Cardiac fibroblast (primary cell): Measurements from ENCODE around the gene SMARCAD1.
"Not testable (repeated sequence)": the region's sequence is repeated elsewhere in the genome, so short reads cannot be mapped to it uniquely, and the experiment has no call there.

Source experiments
- DNase-seq, 2 donors: peaks; one replicate each; pipeline versions ENCODE4 v3.0.0 to v3.0.0-alpha.2; 2010; ENCODE audit warnings: low read depth in 2 of 2
- H3K4me3 ChIP-seq, 2 donors: replicated peaks in 1 of 2; 1 replicate in 1 of 2; 2 replicates in 1 of 2; pipeline ENCODE4 v1.5.1; 2011; ENCODE audit warnings: low read depth in 2 of 2, low read length in 2 of 2, mild to moderate bottlenecking in 2 of 2, moderate library complexity in 1 of 2
- TF ChIP-seq, protein P1 (sequence below): IDR thresholded peaks from one replicate; pipeline ENCODE4 v1.5.1; 2011; ENCODE audit warnings: low read depth, mild to moderate bottlenecking, low read length, inconsistent platforms

SMARCAD1 gene

DNA sequence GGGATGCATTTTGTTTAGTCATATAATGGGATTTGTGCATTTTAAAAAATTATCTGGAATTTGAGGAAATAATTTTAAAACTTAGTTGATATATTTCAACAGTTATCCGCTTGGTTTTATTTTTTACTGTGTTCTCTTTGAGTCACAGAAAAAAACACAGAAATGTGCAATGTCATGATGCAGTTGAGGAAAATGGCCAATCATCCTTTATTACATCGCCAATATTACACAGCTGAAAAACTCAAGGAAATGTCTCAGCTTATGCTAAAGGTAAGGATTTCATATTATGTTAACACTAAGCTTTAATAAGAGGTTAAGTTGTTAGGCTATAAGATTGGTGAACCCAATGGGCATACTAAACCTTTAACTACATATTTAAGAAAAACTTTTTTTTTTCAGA is 71.1 kb downstream of the SMARCAD1 start:
- no peak overlapping the region for H3K4me3 ChIP-seq
- no peak for DNase-seq
- TF ChIP-seq, protein P1, sequence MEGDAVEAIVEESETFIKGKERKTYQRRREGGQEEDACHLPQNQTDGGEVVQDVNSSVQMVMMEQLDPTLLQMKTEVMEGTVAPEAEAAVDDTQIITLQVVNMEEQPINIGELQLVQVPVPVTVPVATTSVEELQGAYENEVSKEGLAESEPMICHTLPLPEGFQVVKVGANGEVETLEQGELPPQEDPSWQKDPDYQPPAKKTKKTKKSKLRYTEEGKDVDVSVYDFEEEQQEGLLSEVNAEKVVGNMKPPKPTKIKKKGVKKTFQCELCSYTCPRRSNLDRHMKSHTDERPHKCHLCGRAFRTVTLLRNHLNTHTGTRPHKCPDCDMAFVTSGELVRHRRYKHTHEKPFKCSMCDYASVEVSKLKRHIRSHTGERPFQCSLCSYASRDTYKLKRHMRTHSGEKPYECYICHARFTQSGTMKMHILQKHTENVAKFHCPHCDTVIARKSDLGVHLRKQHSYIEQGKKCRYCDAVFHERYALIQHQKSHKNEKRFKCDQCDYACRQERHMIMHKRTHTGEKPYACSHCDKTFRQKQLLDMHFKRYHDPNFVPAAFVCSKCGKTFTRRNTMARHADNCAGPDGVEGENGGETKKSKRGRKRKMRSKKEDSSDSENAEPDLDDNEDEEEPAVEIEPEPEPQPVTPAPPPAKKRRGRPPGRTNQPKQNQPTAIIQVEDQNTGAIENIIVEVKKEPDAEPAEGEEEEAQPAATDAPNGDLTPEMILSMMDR: no peak

DNA sequence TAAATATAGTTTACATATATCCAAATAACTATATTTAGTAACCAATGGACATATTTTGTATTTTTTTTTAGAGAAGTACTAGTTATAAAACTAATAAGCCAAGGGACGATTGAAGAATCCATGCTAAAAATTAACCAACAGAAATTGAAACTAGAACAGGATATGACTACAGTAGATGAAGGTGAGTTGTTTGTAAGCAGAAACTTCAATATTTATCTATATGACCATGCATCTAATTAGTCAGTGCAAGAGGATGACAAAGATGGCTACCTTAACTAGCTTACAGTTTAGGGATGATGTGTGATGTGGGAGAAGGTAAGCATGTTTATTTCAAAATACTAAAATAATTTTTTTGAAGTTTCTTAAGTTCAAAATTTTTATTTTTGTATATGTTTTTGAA is 77.2 kb downstream of the SMARCAD1 start:
- no peak overlapping the region for H3K4me3 ChIP-seq
- DNase-seq: no peak
- TF ChIP-seq, protein P1: no peak

DNA sequence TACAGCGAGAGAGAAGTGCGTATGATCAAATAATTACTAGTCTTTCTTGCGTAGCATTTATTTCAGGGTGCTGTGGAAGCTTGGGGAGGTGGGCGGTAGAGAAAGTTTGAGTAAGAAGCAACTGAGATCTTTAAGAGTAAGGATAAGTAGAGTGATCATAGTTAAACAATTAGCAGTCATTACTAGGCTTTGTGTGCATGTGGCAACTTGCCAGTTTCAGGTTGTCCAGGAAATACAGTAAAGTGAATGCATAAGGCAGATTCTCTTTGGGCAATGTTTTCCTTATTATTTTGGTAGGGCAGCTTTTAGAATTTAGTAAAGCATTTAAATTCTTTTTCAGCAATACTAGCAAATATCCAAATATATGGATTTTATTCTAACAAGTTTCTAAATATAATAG is 78.0 kb downstream of the SMARCAD1 start:
- no peak overlapping the region for H3K4me3 ChIP-seq
- TF ChIP-seq, protein P1: no peak

DNA sequence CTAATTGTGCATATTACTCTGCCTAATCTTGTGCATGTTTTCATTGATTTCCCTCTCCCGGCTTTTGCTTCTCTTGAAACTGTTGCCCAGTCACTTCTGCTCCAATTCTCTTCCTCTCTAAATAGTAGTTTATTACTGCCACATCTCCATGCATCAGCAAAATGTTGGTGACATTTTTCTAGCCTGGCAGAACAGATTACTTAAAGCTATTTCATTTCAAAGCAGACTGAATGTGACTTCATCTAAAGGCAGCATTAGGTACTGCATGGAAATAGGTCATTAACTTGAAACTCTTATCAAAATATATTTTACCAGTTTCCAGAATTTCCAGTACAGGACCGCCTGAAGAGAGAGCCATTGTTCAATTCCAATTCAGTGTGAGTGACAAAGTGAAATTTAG is 82.6 kb downstream of the SMARCAD1 start:
- no peak overlapping the region for H3K4me3 ChIP-seq
- TF ChIP-seq, protein P1: peak; percentile 7
- DNase-seq: no peak

More for the DNA sequence above, 78.0 kb downstream of the SMARCAD1 start:
- DNase-seq: no peak

DNA sequence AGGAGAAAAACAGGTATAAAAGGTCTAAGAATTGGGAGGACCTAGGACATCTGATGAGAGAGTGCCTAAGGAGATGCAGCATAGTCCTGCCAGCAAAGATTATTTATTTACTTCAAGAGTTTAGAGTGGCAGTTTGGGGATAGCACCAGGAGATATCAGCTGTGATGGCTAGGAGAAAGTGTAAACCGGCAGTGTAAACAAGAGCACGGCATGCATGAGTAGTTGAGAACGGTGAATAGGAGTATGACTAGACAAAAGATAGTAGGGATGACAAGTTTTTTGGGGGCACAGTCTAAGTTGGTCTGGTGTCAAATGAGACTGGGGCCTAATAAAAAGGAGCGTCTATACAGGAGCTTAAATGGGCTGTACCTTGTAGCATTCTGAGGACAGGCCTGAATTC is 86.3 kb downstream of the SMARCAD1 start:
- H3K4me3 ChIP-seq, DNase-seq: not testable (repeated sequence)

DNA sequence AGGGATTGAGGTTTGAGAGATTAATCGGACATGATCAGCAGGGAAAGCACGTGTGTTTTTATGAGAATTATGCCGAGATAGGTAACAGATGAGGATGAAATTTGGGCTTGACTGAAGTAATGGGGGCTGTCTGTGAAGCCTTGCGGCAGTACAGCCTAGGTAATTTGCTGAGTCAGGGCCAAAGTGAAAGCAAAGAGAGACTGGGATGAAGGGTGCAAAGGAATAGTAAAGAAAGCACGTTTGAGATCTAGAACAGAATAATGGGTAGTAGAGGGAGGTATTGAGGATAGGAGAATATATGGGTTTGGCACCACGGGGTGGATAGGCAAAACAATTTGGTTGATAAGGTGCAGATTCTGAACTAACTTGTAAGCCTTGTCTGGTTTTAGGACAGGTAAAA is 87.8 kb downstream of the SMARCAD1 start:
- DNase-seq, H3K4me3 ChIP-seq: not testable (repeated sequence)

DNA sequence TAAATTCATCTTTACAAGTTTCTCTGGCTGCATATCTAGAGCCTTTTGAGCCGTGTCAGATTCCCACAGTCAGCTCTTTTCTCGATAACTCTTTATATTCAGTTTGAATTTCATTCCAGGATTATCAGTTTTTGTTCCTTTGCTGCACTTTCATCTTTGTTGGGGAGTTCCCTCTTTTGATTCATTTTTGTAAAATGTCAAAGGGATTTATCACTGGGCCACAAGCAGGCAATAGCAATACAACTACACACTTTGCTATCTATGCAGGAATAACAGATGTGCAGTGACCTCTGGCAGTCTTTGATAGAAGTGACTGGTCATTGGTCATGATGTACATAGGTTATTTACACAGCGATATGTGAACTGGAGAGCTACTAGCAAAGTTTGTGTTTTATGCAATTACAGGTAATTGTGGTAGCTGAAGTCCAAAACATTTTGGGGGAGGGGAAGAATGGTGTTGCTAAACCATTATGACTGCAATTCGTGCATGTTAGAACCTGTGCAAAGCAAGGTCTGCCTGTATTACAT is 91.1 kb downstream of the SMARCAD1 start:
- no peak overlapping the region for H3K4me3 ChIP-seq
- no peak for DNase-seq
- TF ChIP-seq, protein P1: no peak

DNA sequence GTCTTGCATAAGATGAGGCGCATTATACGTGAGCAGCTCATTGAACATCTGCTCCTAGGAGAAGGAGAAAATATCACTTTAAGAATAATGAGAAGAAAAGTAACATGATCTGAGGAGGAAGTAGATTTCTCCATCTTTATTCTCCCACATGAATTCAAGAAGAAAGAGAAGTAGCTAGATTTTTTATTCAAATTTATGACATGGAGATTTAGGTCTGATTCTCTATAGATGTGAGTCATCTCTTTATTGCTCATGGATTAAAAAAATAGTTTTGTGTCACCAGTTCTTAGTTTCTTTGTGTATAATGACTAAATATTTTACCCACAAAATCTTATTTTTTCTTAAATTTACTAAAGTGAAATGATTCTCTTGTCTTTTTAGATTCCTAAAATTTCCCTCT is 94.5 kb downstream of the SMARCAD1 start:
- H3K4me3 ChIP-seq: no peak overlapping the region
- TF ChIP-seq, protein P1: no peak
- DNase-seq: peak; percentile 7 to 13
